ENCODE data around the gene SLFN5.

GRCh38 chr17:35227546-35227945 is 15.3 kb upstream of the SLFN5 start:
- TF ChIP-seq CTCF (IDR thresholded peaks at IDR 0.05), result no peak
- no peak for TF ChIP-seq POLR2A (IDR thresholded peaks at IDR 0.05)

Data from body of pancreas (tissue), 4 donors.